Nephron (organoid): ENCODE measurements around the gene IL17RD.
A peak's percentile ranks its signal among the peaks of the same experiment; 100 is the strongest.

Experiments used
- H3K27ac Mint-ChIP-seq, 3 experiments: 2 replicates each; pipeline ENCODE4 v1.8.0; 2020; ENCODE audit warnings: mixed read lengths in 3 of 3, mild to moderate bottlenecking in 2 of 3, moderate library complexity in 1 of 3
- H3K27me3 Mint-ChIP-seq: 2 replicates; pipeline ENCODE4 v1.8.0; 2021; ENCODE audit warnings: low read depth, mild to moderate bottlenecking, moderate library complexity, mixed read lengths
- H3K36me3 Mint-ChIP-seq: 2 replicates; pipeline ENCODE4 v1.8.0; 2020; ENCODE audit warnings: low read depth, mixed read lengths
- H3K4me1 Mint-ChIP-seq: 2 replicates; pipeline ENCODE4 v1.8.0; 2020; ENCODE audit warnings: mixed read lengths
- H3K4me3 Mint-ChIP-seq, 3 experiments: 2 replicates each; pipeline ENCODE4 v1.8.0; 2020; ENCODE audit warnings: mild to moderate bottlenecking in 3 of 3, mixed read lengths in 3 of 3, moderate library complexity in 2 of 3
- H3K9me3 Mint-ChIP-seq: 2 replicates; pipeline ENCODE4 v1.8.0; 2020; ENCODE audit warnings: mixed read lengths
- TF ChIP-seq, protein P1 (sequence below), 3 experiments: fragments of 200-600 bp; sonication (generic); IDR thresholded peaks; one replicate each; pipeline ENCODE4 v1.5.0; 2021; ENCODE audit warnings: antibody characterized with exemption in 3 of 3; ENCODE audit not compliant: unreplicated experiment in 3 of 3

Gene IL17RD

DNA sequence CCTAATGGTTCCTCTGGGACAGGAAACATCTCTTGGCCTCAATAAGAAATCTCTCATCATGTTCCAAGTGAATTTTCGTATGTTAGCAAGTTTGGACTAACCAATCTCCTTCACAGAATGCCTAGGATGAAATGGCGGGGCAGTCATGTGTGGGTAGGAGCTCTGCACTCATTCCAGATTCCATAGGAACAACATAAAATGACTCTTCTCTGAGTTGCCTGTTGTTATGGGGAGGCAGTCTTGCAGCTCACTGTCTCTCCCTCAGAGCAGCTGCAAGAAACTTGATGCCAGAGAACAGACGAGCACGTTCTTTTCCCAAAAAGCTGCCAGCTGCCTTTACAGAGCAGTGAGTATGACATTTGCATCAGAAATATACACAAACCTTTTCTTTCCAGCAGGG, 70.6 kb downstream of the IL17RD start:
- peak overlapping the region; percentile 84 to 97 (median 95) for H3K27ac Mint-ChIP-seq
- peaks cover 66% of the 10 kb centered on the region for H3K4me1 Mint-ChIP-seq
- no peaks in the 10 kb centered on the region for H3K9me3 Mint-ChIP-seq
- TF ChIP-seq, protein P1, sequence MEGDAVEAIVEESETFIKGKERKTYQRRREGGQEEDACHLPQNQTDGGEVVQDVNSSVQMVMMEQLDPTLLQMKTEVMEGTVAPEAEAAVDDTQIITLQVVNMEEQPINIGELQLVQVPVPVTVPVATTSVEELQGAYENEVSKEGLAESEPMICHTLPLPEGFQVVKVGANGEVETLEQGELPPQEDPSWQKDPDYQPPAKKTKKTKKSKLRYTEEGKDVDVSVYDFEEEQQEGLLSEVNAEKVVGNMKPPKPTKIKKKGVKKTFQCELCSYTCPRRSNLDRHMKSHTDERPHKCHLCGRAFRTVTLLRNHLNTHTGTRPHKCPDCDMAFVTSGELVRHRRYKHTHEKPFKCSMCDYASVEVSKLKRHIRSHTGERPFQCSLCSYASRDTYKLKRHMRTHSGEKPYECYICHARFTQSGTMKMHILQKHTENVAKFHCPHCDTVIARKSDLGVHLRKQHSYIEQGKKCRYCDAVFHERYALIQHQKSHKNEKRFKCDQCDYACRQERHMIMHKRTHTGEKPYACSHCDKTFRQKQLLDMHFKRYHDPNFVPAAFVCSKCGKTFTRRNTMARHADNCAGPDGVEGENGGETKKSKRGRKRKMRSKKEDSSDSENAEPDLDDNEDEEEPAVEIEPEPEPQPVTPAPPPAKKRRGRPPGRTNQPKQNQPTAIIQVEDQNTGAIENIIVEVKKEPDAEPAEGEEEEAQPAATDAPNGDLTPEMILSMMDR (IDR thresholded peaks at IDR 0.05; ENCODE audit: unreplicated experiment in 3 of 3), result no peak
- no peaks in the 10 kb centered on the region for H3K27me3 Mint-ChIP-seq
- H3K4me3 Mint-ChIP-seq, result peak overlapping the region in 2 of 3 experiments; percentile 2 to 51
- peaks cover 67% of the 10 kb centered on the region for H3K36me3 Mint-ChIP-seq

GRCh38 chr3:57093971-57094535, 71.1 kb downstream of the IL17RD start:
- H3K36me3 Mint-ChIP-seq, result peaks cover 63% of the 10 kb centered on the region
- H3K27me3 Mint-ChIP-seq, result no peaks in the 10 kb centered on the region
- TF ChIP-seq, protein P1 (IDR thresholded peaks at IDR 0.05; ENCODE audit: unreplicated experiment in 3 of 3), result no peak
- no peaks in the 10 kb centered on the region for H3K9me3 Mint-ChIP-seq
- H3K4me3 Mint-ChIP-seq, result peak overlapping the region in 2 of 3 experiments; percentile 2 to 51
- peaks cover 70% of the 10 kb centered on the region for H3K4me1 Mint-ChIP-seq
- H3K27ac Mint-ChIP-seq, result peak overlapping the region; percentile 84 to 97 (median 95)

GRCh38 chr3:57093489-57093888, 71.7 kb downstream of the IL17RD start:
- no peak overlapping the region for H3K4me3 Mint-ChIP-seq

DNA sequence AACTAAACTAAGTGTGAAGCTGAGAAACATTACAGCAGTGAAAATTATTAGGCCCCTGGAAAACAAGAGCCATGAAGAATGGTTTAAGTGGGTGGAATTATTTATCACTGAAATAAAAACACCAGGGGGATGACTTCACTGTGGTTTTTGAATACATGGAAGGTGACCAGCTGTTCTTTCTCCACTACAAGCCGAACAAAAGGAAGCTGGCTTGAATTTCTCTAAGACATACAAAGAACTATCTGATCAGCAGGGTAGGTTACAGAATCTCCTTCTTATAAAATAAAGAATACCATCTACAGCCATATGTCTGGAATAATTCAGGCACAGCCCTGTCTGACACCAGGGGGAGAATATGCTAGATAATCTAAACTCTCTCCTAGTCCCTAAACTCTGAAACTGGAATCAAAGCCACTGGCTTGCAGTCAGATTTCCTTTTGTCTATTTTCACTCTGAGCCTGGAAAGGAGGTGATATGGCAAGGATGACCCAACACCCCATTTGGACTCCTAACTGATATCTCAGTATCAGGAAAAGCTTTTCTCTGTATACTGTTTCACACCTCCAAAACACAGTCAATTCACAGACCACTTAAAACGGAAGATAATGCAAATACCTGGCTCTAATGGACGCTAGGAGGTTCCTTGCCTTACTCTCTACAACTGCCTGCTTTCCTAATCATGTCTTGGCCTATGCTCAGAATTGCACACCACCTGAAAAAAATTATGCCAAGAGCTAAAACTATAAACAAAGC, 73.5 kb downstream of the IL17RD start:
- Mint-ChIP-seq H3K4me1 (peaks cover 78% of the 10 kb centered on the region), H3K9me3 (no peaks in the 10 kb centered on the region), H3K36me3 (peaks cover 50% of the 10 kb centered on the region), H3K27me3 (no peaks in the 10 kb centered on the region), H3K27ac (peak overlapping the region; percentile 97 to 99 (median 97)), H3K4me3 (peak overlapping the region in 2 of 3 experiments; percentile 11 to 47)
- TF ChIP-seq, protein P1 (IDR thresholded peaks at IDR 0.05; ENCODE audit: unreplicated experiment in 3 of 3), result no peak

More at GRCh38 chr3:57093489-57093888, 71.7 kb downstream of the IL17RD start:
- H3K9me3 Mint-ChIP-seq, result no peaks in the 10 kb centered on the region
- H3K36me3 Mint-ChIP-seq, result peaks cover 62% of the 10 kb centered on the region
- H3K4me1 Mint-ChIP-seq, result peaks cover 71% of the 10 kb centered on the region
- H3K27ac Mint-ChIP-seq, result peak overlapping the region; percentile 84 to 97 (median 95)
- TF ChIP-seq, protein P1 (IDR thresholded peaks at IDR 0.05; ENCODE audit: unreplicated experiment in 3 of 3), result no peak
- H3K27me3 Mint-ChIP-seq, result no peaks in the 10 kb centered on the region

- Mint-ChIP-seq H3K27me3 (no peaks in the 10 kb centered on the region), H3K4me1 (peaks cover 66% of the 10 kb centered on the region), H3K4me3 (no peak overlapping the region), H3K27ac (peak overlapping the region; percentile 16 to 77 (median 69)), H3K9me3 (no peaks in the 10 kb centered on the region), H3K36me3 (peaks cover 35% of the 10 kb centered on the region)
- TF ChIP-seq, protein P1 (IDR thresholded peaks at IDR 0.05; ENCODE audit: unreplicated experiment in 3 of 3), result no peak
Observed at GRCh38 chr3:57089043-57089442, 76.1 kb downstream of the IL17RD start.
